MM.1S (cell line): ENCODE measurements around the gene SLC13A5.

Experiments used
- EZH2 ChIP-seq: fragments of 300-600 bp; sonication (generic); optimal IDR thresholded peaks from 2 replicates; pipeline ENCODE3; 2017; ENCODE audit warnings: low read depth, mild to moderate bottlenecking, antibody characterized with exemption, low read length, mixed read lengths
- EZH2phosphoT487 ChIP-seq: fragments of 300-600 bp; sonication (generic); IDR thresholded peaks from 2 replicates; pipeline ENCODE4 v1.6.1; 2018; ENCODE audit warnings: antibody characterized with exemption, low read length
- TF ChIP-seq, protein P1 (sequence below): fragments of 300-600 bp; sonication (generic); IDR thresholded peaks from 2 replicates; pipeline ENCODE4 v1.5.1; 2016; ENCODE audit warnings: antibody characterized with exemption, low read length, mixed read lengths

DNA sequence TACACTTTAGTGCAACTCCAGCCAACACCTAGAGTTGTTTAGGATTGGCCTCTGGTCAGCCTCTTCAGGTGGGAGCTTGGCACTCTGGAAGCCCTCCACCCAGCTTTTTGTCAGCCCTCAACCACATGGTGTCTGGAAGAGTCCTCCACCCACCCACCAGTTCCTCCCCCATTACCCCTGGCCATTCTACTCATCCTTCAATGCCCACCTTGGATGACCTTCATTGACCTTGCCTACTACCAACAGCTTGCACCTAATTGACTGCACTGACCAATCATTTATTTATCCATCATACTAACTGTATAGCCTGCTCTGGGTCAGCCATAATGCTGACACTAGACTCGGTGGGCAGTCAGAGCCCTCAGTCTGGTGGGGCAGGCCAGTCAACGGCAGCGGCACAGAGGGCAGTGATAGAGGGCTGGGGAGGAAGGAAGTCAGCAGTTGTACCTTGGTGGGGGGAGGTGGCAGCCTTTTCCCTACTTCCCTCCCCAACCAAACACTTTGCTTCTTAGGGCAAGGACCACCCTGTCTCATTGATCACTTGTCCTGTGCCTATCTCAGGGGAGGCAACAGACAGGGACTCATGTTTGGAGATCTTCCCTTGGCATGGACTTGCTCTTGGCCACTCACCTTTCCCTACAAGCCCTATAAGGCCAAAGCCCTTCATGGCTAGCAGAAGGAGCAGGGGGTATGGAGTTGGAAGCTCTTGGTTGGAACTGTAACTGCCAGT lies 29.3 kb downstream of the SLC13A5 start:
- TF ChIP-seq, protein P1, sequence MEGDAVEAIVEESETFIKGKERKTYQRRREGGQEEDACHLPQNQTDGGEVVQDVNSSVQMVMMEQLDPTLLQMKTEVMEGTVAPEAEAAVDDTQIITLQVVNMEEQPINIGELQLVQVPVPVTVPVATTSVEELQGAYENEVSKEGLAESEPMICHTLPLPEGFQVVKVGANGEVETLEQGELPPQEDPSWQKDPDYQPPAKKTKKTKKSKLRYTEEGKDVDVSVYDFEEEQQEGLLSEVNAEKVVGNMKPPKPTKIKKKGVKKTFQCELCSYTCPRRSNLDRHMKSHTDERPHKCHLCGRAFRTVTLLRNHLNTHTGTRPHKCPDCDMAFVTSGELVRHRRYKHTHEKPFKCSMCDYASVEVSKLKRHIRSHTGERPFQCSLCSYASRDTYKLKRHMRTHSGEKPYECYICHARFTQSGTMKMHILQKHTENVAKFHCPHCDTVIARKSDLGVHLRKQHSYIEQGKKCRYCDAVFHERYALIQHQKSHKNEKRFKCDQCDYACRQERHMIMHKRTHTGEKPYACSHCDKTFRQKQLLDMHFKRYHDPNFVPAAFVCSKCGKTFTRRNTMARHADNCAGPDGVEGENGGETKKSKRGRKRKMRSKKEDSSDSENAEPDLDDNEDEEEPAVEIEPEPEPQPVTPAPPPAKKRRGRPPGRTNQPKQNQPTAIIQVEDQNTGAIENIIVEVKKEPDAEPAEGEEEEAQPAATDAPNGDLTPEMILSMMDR = no peak
- TF ChIP-seq EZH2phosphoT487 = no peak
- TF ChIP-seq EZH2 = no peak
